GOT3 (cell line): ENCODE measurements around the gene AKIRIN2.
A peak's percentile ranks its signal among the peaks of the same experiment; 100 is the strongest.

Source experiments
- DNase-seq: peaks from one replicate; lab custom pipeline; 2025; ENCODE audit warnings: mixed read lengths; lab: John Stamatoyannopoulos, UW

AKIRIN2 gene

GRCh38 chr6:87701676-87702588, at the start of gene AKIRIN2:
Gene AKIRIN2 (minus strand): TSS chr6:87702233. CDS start chr6:87701684, 549 bp downstream.
- DNase-seq, result peak; percentile 90

GRCh38 chr6:87747646-87748045, 45.6 kb upstream of the AKIRIN2 start:
- DNase-seq, result no peak

GRCh38 chr6:87745966-87746721, 44.1 kb upstream of the AKIRIN2 start:
- no peak for DNase-seq

GRCh38 chr6:87743454-87743853, 41.4 kb upstream of the AKIRIN2 start:
- DNase-seq, result no peak

DNA sequence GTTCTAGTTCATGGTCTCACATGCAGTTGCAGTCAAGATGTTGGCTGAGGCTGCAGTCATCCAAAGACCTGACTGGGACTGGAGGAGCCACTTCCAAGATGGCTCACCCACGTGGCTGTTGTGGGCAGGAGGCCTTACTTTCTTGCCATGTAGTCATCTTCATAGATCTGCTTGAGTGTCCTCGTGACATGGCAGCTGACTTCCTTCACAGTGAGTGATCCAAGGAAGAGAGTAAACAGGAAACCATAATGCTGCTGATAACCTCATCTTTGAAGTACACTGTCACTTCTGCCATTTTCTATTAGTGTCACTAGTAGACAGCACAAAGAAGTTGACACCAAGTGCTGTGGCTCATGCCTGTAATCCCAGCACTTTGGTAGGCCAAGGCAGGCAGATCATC, 40.1 kb upstream of the AKIRIN2 start:
- DNase-seq, result no peak

- DNase-seq, result no peak
These were observed 39.1 kb upstream of the AKIRIN2 start for GRCh38 chr6:87741001-87741650.

- no peak for DNase-seq
These were observed 36.7 kb upstream of the AKIRIN2 start for GRCh38 chr6:87738744-87739143.

GRCh38 chr6:87738000-87738399, 36.0 kb upstream of the AKIRIN2 start:
- no peak for DNase-seq

- no peak for DNase-seq
These were observed 34.9 kb upstream of the AKIRIN2 start for GRCh38 chr6:87736809-87737540.

GRCh38 chr6:87731818-87732661, 30.0 kb upstream of the AKIRIN2 start:
- peak; percentile 9 for DNase-seq

- no peak for DNase-seq
These were observed 29.0 kb upstream of the AKIRIN2 start for GRCh38 chr6:87731080-87731479.

- no peak for DNase-seq
These were observed 28.1 kb upstream of the AKIRIN2 start for GRCh38 chr6:87729965-87730719.

- no peak for DNase-seq
These were observed 26.7 kb upstream of the AKIRIN2 start for GRCh38 chr6:87728706-87729105.

GRCh38 chr6:87724983-87725811, 23.2 kb upstream of the AKIRIN2 start:
- DNase-seq, result no peak

DNA sequence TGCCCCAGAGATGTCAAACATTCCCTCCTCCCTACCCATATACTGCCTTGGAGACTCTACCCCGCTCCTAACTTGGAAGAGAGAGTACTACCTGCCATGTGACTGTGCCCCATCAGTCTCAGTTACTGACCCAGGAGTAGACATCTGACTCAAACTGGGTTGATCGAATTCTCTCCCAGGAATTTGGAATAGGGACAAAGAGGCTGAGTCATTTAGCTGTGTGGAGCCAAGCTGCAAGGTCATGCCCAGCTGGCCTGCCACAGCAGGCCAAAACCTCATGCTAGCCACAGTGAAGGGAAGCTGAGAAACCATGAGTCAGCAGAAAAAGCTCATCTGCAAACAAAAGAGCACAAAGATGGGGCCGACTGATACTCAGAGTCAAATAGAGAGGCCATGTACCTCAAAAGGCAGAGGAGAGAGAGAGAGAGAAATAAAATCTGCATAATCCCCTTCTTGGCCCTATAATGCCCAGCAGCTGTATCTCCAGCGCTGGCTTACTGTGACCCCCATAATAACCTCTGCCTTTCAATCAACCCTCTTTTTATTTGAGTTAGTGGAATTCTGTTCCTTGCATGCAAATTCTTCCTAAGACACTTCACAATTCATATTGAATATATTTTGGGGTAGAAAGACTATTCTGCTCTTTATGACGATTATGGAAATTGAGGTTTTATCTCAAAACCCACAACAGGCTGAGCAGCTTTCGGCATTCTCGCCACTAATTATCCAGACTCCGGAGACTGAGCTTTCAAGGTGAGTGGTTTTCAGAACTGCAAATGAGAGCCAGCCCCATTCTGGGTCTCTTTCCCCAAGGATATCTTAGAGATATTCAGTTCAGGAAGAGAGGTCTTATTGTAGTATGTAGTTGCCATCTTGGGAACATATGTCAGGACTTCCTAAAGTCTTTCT, 21.4 kb upstream of the AKIRIN2 start:
- DNase-seq, result peak; percentile 65

- no peak for DNase-seq
These were observed 20.6 kb upstream of the AKIRIN2 start for GRCh38 chr6:87722540-87723169.

DNA sequence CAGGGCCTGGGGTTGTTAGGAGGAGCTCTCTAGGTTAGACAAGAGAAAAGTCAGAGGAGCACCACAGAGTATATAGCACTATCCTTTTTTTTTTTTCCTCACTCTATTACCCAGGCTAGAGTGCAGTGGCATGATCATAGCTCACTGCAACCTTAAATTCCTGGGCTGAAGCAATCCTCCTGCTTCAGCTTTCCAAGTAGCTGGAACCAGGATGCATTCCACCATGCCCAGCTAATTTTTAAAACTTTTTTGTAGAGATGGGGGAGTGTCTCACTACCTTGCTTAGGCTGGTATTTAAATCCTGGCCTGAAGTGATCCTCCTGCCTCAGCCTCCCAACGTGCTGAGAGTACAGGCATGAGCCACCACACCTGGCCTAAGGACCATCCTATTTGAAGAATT, 19.3 kb upstream of the AKIRIN2 start:
- no peak for DNase-seq
